Measurements from ENCODE around the gene ESR1.
"Not testable (repeated sequence)": the region's sequence is repeated elsewhere in the genome, so short reads cannot be mapped to it uniquely, and the experiment has no call there.

Gene ESR1

DNA sequence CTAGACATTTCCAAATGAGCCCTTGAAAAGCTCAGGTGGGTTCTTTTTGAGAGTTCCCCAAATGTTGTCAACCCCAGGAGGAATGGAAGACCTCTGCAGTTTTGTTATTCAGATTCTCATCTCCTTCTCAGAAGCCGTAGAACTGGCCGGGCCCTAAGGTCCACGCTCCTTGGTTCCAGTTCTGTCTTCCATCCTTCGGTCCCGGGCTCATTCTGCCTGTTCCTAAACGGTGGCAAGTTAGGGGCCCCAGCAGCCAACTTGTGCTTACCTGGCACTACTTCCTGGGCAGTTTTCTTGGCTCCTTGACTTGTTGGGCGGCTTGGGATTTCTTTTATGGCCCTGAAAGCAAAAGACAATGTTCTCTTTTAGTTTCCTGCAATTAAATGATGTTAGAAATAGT, 6.4 kb downstream of the ESR1 start:
- DNase-seq (ENCODE audit: low read depth) = no peak

DNA sequence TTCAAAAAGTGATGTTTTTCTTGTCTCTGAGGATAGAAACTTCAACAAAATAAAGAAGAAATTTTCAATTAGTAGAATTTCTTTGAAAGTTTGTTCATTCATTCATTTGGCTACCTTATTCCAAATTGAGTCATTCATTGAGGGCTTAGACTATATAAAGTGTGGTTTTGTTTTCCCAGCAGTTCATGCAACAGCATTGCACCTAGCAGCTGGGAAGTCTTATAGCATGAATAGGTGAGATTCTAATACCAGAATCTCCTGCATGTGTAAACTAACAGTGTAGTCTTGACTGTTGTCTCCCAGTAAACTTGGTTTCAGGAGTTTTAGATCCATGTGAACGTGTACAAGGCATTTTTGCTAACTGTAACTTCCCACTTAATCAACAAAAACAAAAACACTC, 7.1 kb downstream of the ESR1 start:
- DNase-seq (ENCODE audit: low read depth) = no peak

DNA sequence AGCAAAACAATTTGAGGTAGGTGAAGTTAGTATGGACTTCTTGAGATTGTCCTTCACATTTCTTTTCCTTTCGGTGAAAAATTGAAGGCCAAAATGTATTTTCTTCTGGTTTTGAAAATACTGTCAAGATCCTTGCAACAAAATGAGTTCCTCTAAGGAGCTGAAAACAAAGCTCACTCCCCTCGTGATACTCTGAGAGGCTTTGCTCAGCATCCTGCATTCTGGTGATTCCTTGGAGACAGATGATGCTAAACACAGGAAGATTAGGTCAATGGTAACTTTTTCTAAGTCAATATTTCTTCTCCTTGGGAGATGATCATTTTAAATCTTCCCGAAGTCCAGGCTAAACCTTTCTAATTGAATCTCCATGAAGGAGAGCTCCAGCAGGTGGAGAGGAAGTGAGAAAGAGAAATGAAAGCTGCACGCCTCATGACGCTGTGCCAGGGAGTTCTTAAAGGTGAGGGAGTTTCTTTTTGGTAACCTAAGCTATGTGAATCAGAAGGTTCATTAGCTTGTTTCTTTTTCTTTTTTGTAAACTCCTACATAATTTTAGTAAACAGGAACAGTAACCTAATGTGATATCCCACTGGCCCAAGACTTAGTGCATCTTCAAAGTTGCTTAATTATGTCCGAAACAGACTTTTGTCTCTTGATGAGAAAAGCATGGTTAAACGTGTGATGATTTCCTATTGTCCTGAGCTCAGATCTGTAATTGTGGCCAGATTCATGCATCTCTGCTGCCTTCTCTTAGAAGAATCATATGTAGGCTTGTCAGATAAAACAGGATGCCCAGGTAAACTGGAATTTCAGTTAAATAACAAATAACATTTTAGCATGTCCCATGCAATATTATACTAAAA, 15.0 kb downstream of the ESR1 start:
- no peak for DNase-seq (ENCODE audit: low read depth)

DNA sequence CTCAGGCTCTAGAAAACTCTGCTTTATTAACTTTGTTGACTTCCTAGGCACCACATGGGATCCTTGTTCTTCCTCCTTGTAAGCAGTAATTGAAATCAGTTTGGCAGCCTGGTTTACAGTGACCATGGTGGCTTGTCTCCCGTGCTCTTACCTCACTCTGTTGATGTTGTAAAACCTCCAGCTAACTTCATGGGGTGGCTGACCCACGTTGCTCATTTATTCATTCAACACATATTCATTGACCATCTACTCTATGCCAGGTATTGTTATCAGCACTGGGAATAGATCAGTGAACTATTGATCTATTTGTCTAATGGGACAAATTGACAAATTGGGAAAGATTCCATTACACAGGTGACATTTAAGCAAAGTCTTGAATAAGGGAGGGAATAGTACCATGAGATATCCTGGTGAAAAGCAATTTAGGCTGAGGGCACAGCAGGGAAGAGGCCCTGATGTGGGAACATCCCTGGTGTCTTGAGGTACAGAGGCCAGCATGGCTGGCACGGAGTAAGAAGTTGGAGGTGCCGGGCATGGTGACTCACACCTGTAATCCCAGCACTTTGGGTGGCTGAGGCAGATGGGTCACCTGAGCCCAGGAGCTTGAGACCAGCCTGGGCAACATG, 19.1 kb downstream of the ESR1 start:
- DNase-seq (ENCODE audit: low read depth) = no peak

DNA sequence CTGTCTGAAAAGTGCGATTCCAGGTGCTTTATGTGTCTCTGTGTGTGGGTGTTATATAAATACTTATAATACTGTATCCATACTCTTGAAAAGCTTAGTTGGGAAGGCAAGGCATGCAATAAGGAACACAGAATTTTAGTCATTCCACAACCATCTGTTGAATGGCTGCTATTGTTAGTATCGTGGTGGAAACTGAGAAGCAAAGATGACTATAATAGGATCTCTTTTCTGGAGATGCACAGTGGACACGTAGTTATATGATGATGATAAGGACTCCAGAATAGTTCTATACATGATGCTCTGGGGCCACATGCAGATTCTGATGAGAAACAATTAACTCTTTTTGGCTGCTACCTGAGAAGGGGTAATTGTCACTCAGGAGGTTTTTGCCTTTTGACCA, 25.2 kb downstream of the ESR1 start:
- no peak for DNase-seq (ENCODE audit: low read depth)

DNA sequence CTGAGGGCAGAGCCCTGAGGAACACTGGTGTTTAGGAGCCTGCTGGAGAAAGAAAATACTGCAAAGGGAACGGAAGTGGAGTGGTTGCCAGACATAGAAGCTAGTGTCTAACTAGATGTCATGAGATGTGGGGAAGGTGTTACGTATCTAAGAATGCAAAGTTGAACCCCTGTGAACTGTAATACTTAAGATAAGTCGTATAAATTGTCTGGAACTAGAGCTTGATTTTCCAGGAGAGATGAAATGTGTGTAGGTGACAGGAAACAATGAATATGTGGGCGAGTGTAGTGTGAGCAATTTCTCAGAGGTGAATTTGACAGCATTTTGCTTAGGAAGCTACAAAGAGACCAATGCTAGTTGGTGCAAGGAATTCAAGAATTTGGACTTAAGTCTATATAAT, 27.9 kb downstream of the ESR1 start:
- DNase-seq (ENCODE audit: low read depth) = no peak

DNA sequence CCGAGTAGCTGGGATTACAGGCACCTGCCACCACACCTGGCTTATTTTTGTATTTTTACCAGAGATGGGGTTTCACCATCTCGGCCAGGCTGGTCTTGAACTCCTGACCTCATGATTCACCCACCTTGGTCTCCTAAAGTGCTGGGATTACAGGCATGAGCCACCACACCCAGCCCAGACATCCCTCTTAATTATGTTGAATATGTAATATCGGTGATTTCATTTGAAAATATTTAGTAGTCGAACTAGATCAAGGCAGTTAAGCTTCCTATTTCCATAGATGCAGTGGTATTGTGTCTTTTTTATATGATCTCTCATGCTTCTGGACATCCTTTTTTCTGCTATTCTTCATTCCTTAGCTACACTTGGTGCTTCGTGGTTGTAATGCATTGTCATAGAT, 29.7 kb downstream of the ESR1 start:
- DNase-seq (ENCODE audit: low read depth) = no peak

DNA sequence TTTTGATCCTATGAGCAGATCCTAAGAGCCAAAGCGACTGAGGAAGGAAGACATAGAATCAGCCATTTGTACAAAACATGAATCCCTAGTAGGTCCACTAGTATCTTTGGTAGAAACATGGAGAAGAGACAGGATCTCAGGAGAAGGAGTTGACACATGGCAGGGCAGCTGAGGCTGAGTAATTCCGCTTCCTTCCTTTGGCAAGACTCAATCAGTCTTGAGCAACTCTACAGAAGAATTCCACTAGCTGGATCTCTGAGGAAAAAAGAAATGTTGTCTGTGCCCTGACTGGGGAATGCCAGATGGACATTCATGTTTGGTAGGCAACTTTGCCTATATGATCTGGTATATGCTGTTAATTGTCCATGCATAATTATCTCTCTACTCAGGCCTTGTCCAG, 35.3 kb downstream of the ESR1 start:
- DNase-seq (ENCODE audit: low read depth) = no peak

DNA sequence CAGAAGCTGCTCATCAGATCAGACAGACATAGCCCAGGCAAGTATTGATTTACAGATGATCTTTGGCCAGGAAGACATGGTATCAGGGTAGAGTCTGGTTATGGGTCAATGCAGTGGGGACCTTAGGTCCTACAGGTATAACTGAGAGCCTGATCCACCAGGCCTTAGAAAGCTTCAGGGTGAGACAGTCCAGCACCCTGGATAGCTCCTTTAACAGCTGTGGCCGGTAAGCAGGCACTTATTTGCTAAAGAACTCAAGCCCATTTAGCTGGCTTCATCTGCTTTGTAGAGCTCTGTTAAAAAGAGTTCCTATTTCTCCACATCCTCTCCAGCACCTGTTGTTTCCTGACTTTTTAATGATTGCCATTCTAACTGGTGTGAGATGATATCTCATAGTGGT, 39.6 kb downstream of the ESR1 start:
- no peak for DNase-seq (ENCODE audit: low read depth)

DNA sequence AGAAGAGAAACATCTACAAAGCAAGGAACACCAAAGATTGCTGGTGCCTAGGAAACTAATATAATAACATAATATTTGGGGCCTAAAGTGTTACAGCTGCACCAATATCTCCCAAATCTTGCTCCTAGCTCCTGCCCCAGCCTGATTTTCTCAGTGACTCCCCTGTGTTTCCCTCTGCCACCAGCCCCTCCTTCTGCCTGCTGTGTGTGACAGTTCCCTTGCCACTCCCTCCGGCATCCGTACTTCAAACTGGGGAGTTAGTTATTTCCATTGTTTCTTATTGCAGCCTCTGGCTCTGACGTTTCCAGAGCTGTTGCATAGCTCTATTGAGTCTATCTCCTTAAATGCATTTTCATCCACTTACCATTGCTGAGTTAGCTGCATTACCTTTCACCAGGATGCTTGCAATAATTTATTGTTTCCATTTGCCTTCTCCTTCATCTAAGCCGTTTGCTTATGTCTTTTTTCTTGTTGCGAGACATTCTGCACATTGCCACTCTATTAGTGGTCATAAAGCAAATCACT, 43.1 kb downstream of the ESR1 start:
- DNase-seq (ENCODE audit: low read depth) = no peak

DNA sequence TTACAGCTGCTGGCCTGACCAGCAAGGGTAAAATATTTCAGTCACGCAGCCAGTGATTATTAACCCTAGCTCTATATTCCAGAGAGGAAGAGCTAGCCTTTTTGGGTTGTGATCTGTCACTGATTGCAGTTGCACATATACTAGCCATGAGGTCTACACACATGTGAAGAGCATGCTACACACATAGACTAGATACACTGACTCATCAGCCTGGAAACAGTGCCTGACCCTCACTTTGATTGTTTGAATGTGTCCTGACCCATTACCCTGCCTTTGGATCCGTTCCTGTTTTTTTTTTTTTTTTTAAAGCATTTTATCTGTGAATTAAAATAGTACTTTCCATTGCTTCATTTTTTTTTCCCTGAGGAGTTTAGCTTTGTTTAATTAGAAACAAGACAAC, 50.8 kb downstream of the ESR1 start:
- no peak for DNase-seq (ENCODE audit: low read depth)

DNA sequence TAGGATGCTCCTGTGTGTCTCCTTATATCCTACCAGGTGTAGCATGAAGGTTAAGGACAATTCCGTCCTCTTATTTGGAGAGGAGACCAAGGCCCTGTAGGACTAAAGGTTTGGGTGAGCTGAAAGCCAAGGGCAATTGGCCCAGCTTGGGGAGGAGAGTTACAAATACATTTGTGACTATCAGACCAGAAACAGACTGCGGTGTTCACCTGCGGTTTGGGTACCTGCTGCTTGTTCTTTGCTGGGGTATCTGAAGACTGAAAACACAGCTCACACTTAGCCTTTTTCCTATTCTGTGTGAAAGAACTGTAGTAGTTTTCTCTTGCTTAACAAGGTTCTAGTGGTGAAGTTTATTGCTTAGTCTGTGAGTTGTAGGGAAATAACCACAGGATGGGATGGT, 55.0 kb downstream of the ESR1 start:
- no peak for DNase-seq (ENCODE audit: low read depth)

DNA sequence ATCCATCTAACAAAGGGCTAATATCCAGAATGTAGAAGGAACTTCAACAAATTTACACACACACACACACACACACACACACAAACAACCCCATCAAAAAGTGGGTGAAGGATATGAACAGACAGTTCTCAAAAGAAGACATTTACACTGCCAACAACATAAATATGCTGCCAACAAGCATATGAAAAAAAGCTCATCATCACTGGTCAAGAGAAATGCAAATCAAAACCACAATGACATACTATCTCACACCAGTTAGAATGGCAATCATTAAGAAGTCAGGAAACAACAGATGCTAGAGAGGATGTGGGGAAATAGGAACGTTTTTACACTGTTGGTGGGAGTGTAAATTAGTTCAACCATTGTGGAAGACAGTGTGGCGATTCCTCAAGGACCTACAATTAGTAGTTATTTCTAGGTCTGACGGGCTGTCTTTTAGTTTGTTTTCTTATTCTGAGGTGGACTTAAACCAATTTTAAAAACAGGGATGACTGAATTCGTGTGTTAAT, 59.9 kb downstream of the ESR1 start:
- DNase-seq (ENCODE audit: low read depth) = not testable (repeated sequence)

DNA sequence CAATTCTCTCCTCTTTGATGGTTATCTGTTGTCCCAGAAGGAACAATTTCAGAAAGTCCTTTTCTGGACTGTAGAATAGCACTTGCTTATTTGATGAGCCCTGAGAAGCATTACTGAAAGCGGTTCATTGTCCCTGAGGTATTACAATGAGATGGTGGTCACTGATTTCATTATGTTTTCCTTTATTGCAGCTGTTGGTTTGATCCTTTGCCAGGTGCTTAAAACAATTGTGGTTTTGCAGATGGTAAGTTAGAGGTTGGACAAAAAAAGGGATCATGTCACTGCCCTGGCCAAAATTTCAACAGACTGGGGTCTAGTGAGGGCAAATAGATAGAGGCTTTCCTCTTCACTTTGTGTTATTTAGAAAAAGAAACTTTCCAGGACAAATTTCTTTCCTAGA, 61.9 kb downstream of the ESR1 start:
- no peak for DNase-seq (ENCODE audit: low read depth)

DNA sequence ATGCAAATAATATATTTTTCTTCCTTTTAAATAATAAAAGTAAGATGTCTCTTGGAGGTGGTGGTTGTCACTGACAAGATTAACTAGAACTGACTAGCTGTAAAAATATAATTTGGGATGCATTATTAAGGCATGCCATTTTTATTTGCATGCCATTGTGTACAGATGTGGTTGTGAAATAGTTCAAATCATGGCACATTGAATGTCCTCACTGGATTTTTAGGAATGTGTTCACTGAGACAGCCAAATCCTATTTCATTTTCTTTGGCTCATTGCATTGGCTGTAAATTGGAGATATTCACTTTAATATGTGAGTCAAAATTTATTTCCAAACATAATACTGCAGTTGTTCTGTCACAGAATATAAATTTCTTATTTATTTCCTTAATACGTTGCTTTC, 62.3 kb downstream of the ESR1 start:
- DNase-seq (ENCODE audit: low read depth) = no peak

DNA sequence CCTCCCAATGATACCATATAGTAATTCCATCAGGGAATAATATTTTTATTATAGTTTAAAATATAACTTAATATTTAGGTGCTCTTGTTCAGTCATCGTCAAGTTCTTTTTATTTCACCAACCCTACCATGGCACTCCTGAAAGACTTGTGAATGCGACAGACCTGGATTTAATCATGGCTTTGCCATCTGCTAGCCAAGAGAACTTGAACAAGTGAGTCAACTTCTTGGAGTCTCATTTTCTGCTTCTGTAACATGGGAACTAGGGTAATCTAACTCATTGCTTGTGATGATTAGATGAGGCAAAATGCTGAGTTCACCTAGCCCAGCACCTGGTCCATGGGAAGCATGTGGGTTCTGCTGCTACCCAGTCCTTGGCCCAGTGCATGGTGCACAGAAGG, 62.9 kb downstream of the ESR1 start:
- no peak for DNase-seq (ENCODE audit: low read depth)

DNA sequence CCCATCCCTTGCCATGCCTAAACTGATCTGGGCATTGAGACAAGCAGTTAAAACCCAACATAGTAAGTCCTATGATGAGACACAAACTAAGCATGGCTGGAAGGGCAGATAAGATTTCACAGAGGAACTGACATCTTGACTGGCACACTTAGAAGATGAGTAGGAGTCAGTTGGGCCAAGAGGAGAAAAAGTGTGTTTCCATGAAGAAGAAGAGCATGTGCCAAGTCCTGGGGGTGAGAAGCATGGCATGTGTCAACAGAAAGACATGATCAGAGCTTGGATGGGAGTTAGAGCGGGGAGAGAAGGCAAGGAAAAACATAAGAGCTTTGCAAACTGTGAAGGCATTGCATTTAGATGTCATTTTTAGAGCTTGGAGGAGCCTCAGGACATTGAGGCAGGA, 68.0 kb downstream of the ESR1 start:
- no peak for DNase-seq (ENCODE audit: low read depth)

DNA sequence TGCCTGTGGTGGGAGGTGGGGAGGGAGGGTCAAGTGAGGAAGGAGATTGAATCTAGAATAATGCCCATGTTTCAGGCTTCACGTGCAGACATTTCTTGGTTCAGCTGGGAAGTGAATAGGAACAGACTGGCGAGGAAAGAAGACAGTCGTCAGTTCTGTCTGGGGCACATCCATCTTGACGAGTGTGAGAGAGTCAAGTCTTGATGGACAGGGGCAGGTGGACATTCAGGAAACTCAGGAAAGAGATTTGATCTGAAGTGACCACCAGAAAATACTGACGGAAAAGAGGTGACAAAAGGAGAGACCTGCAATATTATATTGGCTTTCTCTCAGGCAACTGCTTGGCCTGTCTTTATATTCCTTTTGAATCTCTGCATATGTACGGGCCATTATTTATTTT, 68.6 kb downstream of the ESR1 start:
- DNase-seq (ENCODE audit: low read depth) = no peak

DNA sequence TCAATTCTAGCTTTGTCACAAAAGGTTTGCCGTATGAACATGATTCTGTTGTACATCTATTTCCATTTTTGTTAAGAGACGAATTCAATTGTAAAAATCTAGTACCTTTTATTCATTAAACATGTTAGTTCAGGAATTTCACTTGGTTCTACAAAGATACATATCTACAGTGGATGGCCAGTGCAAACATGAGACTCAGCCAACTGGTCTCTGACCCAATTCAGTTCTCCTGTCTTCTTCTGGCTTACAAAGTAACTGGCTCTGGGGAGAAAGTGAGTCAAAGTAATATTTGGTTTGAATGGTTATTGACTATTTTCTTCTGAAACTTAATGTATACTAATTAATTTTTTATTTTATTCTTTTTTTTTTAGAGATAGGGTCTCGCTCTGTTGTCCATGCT, 70.0 kb downstream of the ESR1 start:
- DNase-seq (ENCODE audit: low read depth) = no peak

DNA sequence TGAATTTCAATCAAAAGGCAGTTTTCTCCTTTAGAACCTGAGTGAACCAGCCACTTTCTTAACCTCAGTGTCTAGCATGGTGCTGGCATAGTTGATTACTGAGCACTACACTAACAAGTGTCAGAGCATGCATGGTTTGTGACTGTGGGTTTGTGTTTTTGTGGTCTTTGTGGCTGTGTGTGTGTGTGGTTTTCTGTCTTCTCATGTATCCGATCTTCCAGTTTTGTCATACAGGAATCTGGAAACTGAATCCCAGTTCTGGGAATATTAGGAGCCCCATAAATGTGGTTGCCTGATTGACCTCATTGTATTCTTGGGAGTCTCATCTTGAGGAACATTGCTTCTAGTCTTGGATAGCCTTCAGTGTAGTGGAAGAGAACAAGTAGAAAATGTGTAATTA, 73.7 kb downstream of the ESR1 start:
- no peak for DNase-seq (ENCODE audit: low read depth)

DNA sequence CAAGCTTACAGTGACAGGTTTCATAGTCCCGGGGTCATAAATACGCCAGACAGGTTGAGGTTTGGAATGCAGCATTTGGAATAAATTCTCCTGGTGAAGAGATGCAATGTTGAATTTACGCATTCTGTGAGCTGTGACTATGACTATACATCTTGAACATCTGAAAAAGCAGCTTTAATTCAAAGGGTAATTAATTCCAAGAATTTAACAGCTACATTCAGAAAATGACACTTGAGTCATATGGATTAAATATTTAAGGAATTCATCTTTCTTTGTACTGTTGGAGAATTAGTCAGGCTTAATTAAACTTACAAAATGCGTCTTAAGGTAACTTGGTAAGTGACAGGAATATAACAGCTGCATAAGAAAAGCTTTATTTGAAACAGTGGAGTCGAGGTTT, 74.7 kb downstream of the ESR1 start:
- DNase-seq (ENCODE audit: low read depth) = no peak

DNA sequence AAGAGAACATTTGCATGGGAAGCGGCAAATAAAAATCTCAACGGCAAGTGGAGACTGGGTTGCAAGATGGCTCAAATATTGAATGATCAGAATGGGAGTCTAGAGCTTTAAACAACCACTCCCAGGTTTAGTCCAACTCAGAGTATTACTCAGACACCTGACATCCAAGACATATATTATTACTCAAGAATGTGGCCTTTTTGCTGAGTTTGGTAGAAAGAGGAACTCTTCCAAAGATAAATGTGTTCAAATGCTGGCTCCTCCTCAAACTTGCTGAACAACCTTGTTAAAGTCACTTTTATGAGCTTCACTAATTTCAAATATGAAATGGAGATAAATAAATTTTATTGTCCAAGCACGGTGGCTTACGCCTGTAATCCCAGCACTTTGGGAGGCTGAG, 77.8 kb downstream of the ESR1 start:
- no peak for DNase-seq (ENCODE audit: low read depth)

DNA sequence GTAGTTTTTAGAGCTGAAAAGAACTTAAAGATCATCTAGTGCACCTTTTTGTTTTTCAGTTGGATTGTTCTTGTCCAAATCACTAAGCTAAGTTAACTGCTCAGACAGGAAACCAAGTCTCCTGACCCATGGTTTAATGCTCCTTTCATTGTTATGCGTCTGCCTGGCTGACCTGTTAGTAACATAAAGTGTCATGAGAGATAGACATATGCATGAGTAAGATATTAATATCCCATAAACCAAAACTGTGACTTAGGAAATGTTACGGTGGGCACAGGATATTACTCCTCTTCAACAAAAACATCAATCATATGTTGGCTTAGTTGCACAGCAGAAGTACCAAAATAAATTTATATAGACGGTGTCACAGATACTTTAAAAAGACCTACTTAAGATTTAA, 84.0 kb downstream of the ESR1 start:
- DNase-seq (ENCODE audit: low read depth) = no peak

DNA sequence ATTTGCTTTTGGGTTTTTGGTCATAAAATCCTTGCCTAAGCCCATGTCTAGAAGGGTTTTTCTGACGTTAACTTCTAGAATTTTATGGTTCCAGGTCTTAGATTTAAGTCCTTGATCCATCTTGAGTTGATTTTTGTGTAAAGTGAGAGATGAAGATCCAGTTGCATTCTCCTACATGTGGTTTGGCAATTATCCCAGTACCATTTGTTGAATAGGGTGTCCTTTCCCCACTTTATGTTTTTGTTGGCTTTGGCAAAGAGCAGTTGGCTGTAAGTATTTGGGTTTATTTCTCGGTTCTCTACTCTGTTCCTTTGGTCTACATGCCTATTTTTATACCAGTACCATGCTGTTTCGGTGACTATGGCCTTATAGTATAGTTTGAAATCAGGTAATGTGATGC, 86.9 kb downstream of the ESR1 start:
- DNase-seq (ENCODE audit: low read depth) = not testable (repeated sequence)

Measured in CMK (cell line).